ENCODE results near the gene C17orf113. TPM values are rescaled to one million over a fixed set of nuclear protein-coding genes. Genes with fewer than 3 reads are reported as not detected.

The C17orf113 gene
- total RNA-seq, 1 experiment from 2014 or later = 2.3 TPM

GRCh38 chr17:42019509-42020404 is 30.6 kb downstream of the C17orf113 start, which contains the start of gene NKIRAS2:
Gene NKIRAS2, plus strand, starts transcription at chr17:42020090. Its CDS starts 1,488 bp downstream, at chr17:42021578.
- ChIA-PET CTCF (interaction anchor here (0.6 to 4.0 kb wide), 9 partner anchors 9 to 101 kb away, joined by 3 to 16 read pairs (median 4); partner anchors contain the start of genes CNP and KAT2A), POLR2A (interaction anchor here (0.8 to 1.8 kb wide), 7 partner anchors 9 to 403 kb away, joined by 3 to 8 read pairs (median 3); partner anchors contain the start of gene CAVIN1), RAD21 (ENCODE audit: low non-redundant PET in 1 of 2, low total read pairs in 2 of 2, uncharacterized antibody in 2 of 2, unreplicated experiment in 2 of 2) (interaction anchor here (1.1 to 1.3 kb wide), 2 partner anchors 53 to 54 kb away, joined by 3 to 5 read pairs; partner anchors contain the start of gene CNP (in 2 of the 2))
- DNase-seq (ENCODE audit: low read depth, low spot score) (peak; percentile 76), ATAC-seq (peak; percentile 77)
- Histone ChIP-seq H3K27me3 (ENCODE audit: insufficient read depth, low read length) (no peaks in the 10 kb centered on the region), H3K9me3 (ENCODE audit: control insufficient read depth in 1 of 2, insufficient read depth in 1 of 2, low read depth in 1 of 2, low read length in 2 of 2) (no peaks in the 10 kb centered on the region), H3K79me2 (ENCODE audit: insufficient read depth, low read length) (peaks cover 43% of the 10 kb centered on the region), H3K9ac (ENCODE audit: low read length) (peak within 1 kb of the TSS; percentile 95), H4K20me1 (ENCODE audit: insufficient read depth) (no peaks in the 10 kb centered on the region), H3K4me3 (replicated peaks in 1 of 2; ENCODE audit: low read depth in 1 of 2, low read length in 2 of 2) (peak within 1 kb of the TSS; percentile 96), H3K36me3 (ENCODE audit: control insufficient read depth in 1 of 2, insufficient read depth in 2 of 2, low read length in 2 of 2) (peaks cover 7 to 9% of the 10 kb centered on the region in 2 experiments; a peak in 2 of 4 replicates), H3K9me2 (ENCODE audit: insufficient read depth) (no peaks in the 10 kb centered on the region), H3K4me2 (ENCODE audit: low read length) (peak within 1 kb of the TSS; percentile 82), H3K27ac (ENCODE audit: low read depth, low read length) (peak within 1 kb of the TSS; percentile 73), H3K4me1 (ENCODE audit: control insufficient read depth in 1 of 2, insufficient read depth in 2 of 2, low read length in 2 of 2) (peaks cover 24 to 44% of the 10 kb centered on the region in 2 experiments), H2AFZ (ENCODE audit: low read depth, low read length, poor library complexity, severe bottlenecking) (peak within 1 kb of the TSS; percentile 58)
- no TSS peak for BruUV-seq (replicated peaks)
- intact Hi-C loops (cut with micrococcal nuclease) = loop anchor here (5.0 to 10.0 kb wide), 2 partner anchors 52 to 505 kb away; partner anchors contain the start of gene CNP
- peak; percentile 21; the same call in 1 of the 2 replicates for TF ChIP-seq SIN3A (IDR thresholded peaks at IDR 0.05; ENCODE audit: low read depth)
- no peak for TF ChIP-seq RAD21 (IDR thresholded peaks at IDR 0.05; ENCODE audit: low read depth)
- TF ChIP-seq, protein P1, sequence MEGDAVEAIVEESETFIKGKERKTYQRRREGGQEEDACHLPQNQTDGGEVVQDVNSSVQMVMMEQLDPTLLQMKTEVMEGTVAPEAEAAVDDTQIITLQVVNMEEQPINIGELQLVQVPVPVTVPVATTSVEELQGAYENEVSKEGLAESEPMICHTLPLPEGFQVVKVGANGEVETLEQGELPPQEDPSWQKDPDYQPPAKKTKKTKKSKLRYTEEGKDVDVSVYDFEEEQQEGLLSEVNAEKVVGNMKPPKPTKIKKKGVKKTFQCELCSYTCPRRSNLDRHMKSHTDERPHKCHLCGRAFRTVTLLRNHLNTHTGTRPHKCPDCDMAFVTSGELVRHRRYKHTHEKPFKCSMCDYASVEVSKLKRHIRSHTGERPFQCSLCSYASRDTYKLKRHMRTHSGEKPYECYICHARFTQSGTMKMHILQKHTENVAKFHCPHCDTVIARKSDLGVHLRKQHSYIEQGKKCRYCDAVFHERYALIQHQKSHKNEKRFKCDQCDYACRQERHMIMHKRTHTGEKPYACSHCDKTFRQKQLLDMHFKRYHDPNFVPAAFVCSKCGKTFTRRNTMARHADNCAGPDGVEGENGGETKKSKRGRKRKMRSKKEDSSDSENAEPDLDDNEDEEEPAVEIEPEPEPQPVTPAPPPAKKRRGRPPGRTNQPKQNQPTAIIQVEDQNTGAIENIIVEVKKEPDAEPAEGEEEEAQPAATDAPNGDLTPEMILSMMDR (IDR thresholded peaks at IDR 0.05 in 2 of 3, conservative IDR thresholded peaks at IDR 0.05 in 1 of 3; ENCODE audit: borderline replicate concordance in 1 of 3, insufficient read depth in 1 of 3, low read depth in 2 of 3, low read length in 2 of 3) = peak; percentile 57 to 91 (median 84); a peak in 5 of 6 replicates
- TF ChIP-seq ATF3 (IDR thresholded peaks at IDR 0.05) = no peak
- no peak for TF ChIP-seq EZH2 (IDR thresholded peaks at IDR 0.05)
- TF ChIP-seq YY1 (IDR thresholded peaks at IDR 0.05; ENCODE audit: extremely low read depth, insufficient replicate concordance, low read depth, low read length) = peak; percentile 87
- TF ChIP-seq ELF1 (IDR thresholded peaks at IDR 0.05; ENCODE audit: borderline replicate concordance, low read depth) = no peak; the same call in 1 of the 2 replicates
- peak; percentile 69 for TF ChIP-seq POLR2A (IDR thresholded peaks at IDR 0.05; ENCODE audit: borderline replicate concordance, extremely low read depth, insufficient read depth, insufficient read length)
- 0 out of 2 replicates have a peak, but pooled peaks have one; percentile 72 for TF ChIP-seq CBX3 (IDR thresholded peaks at IDR 0.05; ENCODE audit: low read depth)
- TF ChIP-seq EGR1 (IDR thresholded peaks at IDR 0.05; ENCODE audit: low read depth) = peak; percentile 83
- TF ChIP-seq JUND (IDR thresholded peaks at IDR 0.05) = no peak
- TF ChIP-seq ZNF274 (IDR thresholded peaks at IDR 0.05; ENCODE audit: low read depth, low read length) = no peak
- no peak for TF ChIP-seq CEBPB (IDR thresholded peaks at IDR 0.05; ENCODE audit: low read depth)
- TF ChIP-seq ZFX (IDR thresholded peaks at IDR 0.05) = peak; percentile 24; the same call in 1 of the 2 replicates
- TF ChIP-seq SRF (IDR thresholded peaks at IDR 0.05; ENCODE audit: low read depth) = no peak; the same call in 1 of the 2 replicates
- TF ChIP-seq SP1 (IDR thresholded peaks at IDR 0.05; ENCODE audit: low read depth) = peak; percentile 54
- TF ChIP-seq, protein P2, sequence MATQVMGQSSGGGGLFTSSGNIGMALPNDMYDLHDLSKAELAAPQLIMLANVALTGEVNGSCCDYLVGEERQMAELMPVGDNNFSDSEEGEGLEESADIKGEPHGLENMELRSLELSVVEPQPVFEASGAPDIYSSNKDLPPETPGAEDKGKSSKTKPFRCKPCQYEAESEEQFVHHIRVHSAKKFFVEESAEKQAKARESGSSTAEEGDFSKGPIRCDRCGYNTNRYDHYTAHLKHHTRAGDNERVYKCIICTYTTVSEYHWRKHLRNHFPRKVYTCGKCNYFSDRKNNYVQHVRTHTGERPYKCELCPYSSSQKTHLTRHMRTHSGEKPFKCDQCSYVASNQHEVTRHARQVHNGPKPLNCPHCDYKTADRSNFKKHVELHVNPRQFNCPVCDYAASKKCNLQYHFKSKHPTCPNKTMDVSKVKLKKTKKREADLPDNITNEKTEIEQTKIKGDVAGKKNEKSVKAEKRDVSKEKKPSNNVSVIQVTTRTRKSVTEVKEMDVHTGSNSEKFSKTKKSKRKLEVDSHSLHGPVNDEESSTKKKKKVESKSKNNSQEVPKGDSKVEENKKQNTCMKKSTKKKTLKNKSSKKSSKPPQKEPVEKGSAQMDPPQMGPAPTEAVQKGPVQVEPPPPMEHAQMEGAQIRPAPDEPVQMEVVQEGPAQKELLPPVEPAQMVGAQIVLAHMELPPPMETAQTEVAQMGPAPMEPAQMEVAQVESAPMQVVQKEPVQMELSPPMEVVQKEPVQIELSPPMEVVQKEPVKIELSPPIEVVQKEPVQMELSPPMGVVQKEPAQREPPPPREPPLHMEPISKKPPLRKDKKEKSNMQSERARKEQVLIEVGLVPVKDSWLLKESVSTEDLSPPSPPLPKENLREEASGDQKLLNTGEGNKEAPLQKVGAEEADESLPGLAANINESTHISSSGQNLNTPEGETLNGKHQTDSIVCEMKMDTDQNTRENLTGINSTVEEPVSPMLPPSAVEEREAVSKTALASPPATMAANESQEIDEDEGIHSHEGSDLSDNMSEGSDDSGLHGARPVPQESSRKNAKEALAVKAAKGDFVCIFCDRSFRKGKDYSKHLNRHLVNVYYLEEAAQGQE (IDR thresholded peaks at IDR 0.05; ENCODE audit: low read depth) = no peak
- TF ChIP-seq MAX (IDR thresholded peaks at IDR 0.05) = peak; percentile 53; the same call in 1 of the 2 replicates
- no peak for TF ChIP-seq EZH2phosphoT487 (IDR thresholded peaks at IDR 0.05; ENCODE audit: borderline replicate concordance)
- TF ChIP-seq FOSL1 (IDR thresholded peaks at IDR 0.05; ENCODE audit: low read depth) = no peak
- TF ChIP-seq POLR2AphosphoS5 (IDR thresholded peaks at IDR 0.05; ENCODE audit: low read depth, low read length) = peak; percentile 84

Measured in HCT116 (cell line).